Neutrophil (primary cell): ENCODE results near the gene PNPLA4.

Source experiments
- H3K27ac ChIP-seq: fragments of 200-600 bp; sonication (generic); 2 replicates; pipeline ENCODE4 v1.5.1; 2016; ENCODE audit warnings: mild to moderate bottlenecking, moderate library complexity
- H3K27me3 ChIP-seq: fragments of 200-600 bp; sonication (generic); 2 replicates; pipeline ENCODE4 v1.6.0; 2016; ENCODE audit warnings: mild to moderate bottlenecking
- H3K36me3 ChIP-seq: fragments of 200-600 bp; sonication (generic); 2 replicates; pipeline ENCODE4 v1.5.1; 2017
- H3K4me1 ChIP-seq, 2 experiments: fragments of 200-600 bp in 1 of 2; sonication (generic) in 1 of 2; 1 replicate in 1 of 2; 2 replicates in 1 of 2; pipeline versions ENCODE4 v1.5.1 to v1.6.1; 2013 to 2016; ENCODE audit warnings: low read depth in 1 of 2, low read length in 1 of 2, mild to moderate bottlenecking in 1 of 2, moderate library complexity in 1 of 2; ENCODE audit not compliant: control insufficient read depth in 1 of 2, insufficient read depth in 1 of 2
- H3K4me3 ChIP-seq, 2 experiments: fragments of 200-600 bp in 1 of 2; sonication (generic) in 1 of 2; 1 replicate in 1 of 2; 2 replicates in 1 of 2; pipeline ENCODE4 v1.5.1; 2013 to 2016; ENCODE audit warnings: low read depth in 1 of 2, low read length in 1 of 2, mild to moderate bottlenecking in 1 of 2, moderate library complexity in 1 of 2
- H3K9me3 ChIP-seq: fragments of 200-600 bp; sonication (generic); 2 replicates; pipeline ENCODE4 v1.5.1; 2016
- CTCF ChIP-seq: fragments of 200-600 bp; sonication (generic); IDR thresholded peaks from 2 replicates; pipeline ENCODE4 v1.5.1; 2016; ENCODE audit warnings: antibody characterized with exemption

Gene PNPLA4

GRCh38 chrX:7941390-7942042 lies 14.3 kb upstream of the PNPLA4 start:
- H3K9me3 ChIP-seq, result no peaks in the 10 kb centered on the region
- no peaks in the 10 kb centered on the region for H3K4me1 ChIP-seq
- H3K36me3 ChIP-seq, result no peaks in the 10 kb centered on the region
- no peak for TF ChIP-seq CTCF
- H3K27me3 ChIP-seq, result no peaks in the 10 kb centered on the region
- H3K4me3 ChIP-seq, result no peak overlapping the region
- no peak overlapping the region for H3K27ac ChIP-seq

DNA sequence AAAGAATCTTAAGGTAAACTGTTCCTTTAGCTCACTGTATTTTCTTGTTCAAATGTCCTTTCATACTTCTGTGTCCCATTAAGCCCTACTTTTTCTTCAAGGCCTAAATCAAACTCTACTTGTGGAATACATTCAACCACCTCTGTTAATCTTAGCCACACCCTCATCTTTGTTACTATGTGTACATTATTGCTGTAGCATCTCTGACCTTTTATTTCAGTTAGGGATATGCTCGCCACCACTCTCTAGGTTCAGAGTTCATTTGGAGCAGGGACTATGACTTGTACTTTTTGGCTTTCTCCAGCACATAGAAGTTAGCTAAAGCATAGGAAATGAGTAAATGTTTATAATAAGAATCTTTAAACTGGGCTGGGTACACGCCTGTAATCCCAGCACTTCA lies 6.8 kb upstream of the PNPLA4 start:
- Histone ChIP-seq H3K4me1 (no peaks in the 10 kb centered on the region), H3K27ac (no peak overlapping the region), H3K27me3 (no peaks in the 10 kb centered on the region), H3K36me3 (no peaks in the 10 kb centered on the region), H3K9me3 (no peaks in the 10 kb centered on the region), H3K4me3 (no peak overlapping the region)
- no peak for TF ChIP-seq CTCF

DNA sequence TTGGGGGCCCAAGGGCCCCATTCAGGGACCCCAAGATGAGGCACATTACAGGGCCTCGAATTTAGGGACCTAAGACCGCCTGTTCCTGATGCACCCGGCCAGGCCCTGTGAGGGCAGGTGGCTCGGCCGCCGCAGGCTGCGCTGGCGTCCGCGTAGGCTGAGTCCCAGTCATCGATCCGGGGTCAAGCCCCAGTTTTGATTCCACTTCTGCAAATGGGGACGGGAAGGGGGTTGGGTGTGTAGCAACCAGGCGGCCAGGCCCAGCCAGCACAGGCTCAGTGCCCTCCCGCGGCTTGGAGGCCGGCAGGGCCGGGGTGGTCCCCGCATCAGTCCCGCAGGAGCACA lies 327 bp downstream of the PNPLA4 start:
- Histone ChIP-seq H3K27me3 (no peaks in the 10 kb centered on the region), H3K9me3 (no peaks in the 10 kb centered on the region), H3K27ac (peak overlapping the region; percentile 82), H3K4me3 (peak overlapping the region; percentile 61 to 74), H3K4me1 (peaks cover 0 to 13% of the 10 kb centered on the region in 2 experiments), H3K36me3 (no peaks in the 10 kb centered on the region)
- TF ChIP-seq CTCF, result no peak

DNA sequence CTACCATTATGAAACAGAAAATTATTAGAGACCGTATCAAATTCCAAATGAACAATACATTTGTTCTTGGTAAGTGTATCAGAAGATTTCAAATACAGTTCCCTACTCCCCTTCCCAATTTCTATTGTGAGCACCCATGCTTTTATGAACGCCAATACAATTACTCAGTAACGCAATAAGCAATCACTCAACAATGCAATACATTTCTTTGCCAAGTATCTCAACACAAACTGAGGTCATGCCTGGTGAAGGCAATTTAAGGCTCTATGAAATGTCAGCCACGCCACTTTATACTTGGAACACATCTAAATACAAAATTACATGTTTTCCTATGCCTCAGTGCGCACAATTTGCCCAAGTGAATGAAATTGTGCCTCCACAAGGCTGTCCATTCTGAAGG lies 712 bp downstream of the PNPLA4 start:
- Histone ChIP-seq H3K36me3 (no peaks in the 10 kb centered on the region), H3K4me3 (peak overlapping the region; percentile 61 to 74), H3K4me1 (peaks cover 0 to 13% of the 10 kb centered on the region in 2 experiments), H3K27ac (peak overlapping the region; percentile 82), H3K27me3 (no peaks in the 10 kb centered on the region), H3K9me3 (no peaks in the 10 kb centered on the region)
- TF ChIP-seq CTCF, result no peak

DNA sequence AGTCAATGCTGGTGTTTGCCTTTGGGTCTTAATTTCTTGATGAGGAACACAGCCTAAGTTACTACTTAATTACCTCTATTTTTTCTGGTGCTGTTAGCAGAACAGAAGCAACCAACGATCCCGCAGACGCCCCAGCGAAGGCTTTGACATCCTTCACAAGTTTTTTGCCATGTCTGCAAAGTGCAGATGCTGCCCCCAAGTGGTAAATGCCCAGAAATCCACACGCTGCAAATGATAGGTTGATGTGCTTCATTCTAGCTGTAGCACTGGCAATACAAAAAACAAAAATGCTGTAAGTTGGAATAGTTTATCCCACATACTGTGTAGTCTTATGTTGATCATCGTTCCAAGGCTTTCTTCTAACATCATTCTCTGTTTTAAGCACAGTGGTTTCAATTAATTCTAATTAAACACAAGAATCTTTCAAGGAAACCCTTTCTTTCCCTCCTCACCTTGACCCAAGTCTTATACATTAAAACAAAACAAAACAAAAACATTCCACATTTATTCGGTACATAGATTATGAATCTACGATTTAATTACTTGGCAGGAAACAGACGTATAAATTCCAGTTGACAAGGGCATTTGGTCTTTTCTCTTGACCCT lies 1.2 kb downstream of the PNPLA4 start:
- Histone ChIP-seq H3K4me3 (no peak overlapping the region), H3K27ac (no peak overlapping the region), H3K36me3 (no peaks in the 10 kb centered on the region), H3K27me3 (no peaks in the 10 kb centered on the region), H3K4me1 (peaks cover 0 to 13% of the 10 kb centered on the region in 2 experiments), H3K9me3 (no peaks in the 10 kb centered on the region)
- TF ChIP-seq CTCF, result peak; percentile 29
